Ovary (tissue), 9 donors: ENCODE results near the gene STAG2. TPM values are rescaled to one million over a fixed set of nuclear protein-coding genes. Genes with fewer than 3 reads are reported as not detected.

Experiments
- DNase-seq, 5 donors: peaks; one replicate each; pipeline ENCODE4 v3.0.0-alpha.2; 2019 to 2020
- H3K27ac ChIP-seq, 2 donors: fragments of 200-600 bp; one replicate each; pipeline versions ENCODE4 v1.5.1 to v1.8.0; 2019 to 2022
- H3K27me3 ChIP-seq: fragments of 200-600 bp; one replicate; pipeline ENCODE4 v1.8.0; 2022
- H3K36me3 ChIP-seq: fragments of 200-600 bp; sonication (generic); one replicate; pipeline ENCODE4 v1.5.1; 2019
- H3K4me1 ChIP-seq: one replicate; pipeline ENCODE4 v1.8.1; 2013; ENCODE audit warnings: mild to moderate bottlenecking, moderate library complexity; ENCODE audit not compliant: insufficient read depth
- H3K4me3 ChIP-seq: fragments of 200-600 bp; sonication (generic); one replicate; pipeline ENCODE4 v1.5.1; 2017
- H3K9me3 ChIP-seq, 2 donors: fragments of 200-600 bp in 1 of 2; sonication (generic) in 1 of 2; one replicate each; pipeline versions ENCODE4 v1.5.1 to v1.8.1; 2013 to 2019; ENCODE audit warnings: mild to moderate bottlenecking in 1 of 2, moderate library complexity in 1 of 2
- CTCF ChIP-seq, 3 donors: fragments of 450-650 bp in 2 of 3; fragments of 200-600 bp in 1 of 3; IDR thresholded peaks; one replicate each; pipeline versions ENCODE4 v1.5.1 to v1.8.0; 2016 to 2022; ENCODE audit warnings: antibody characterized with exemption in 3 of 3, mild to moderate bottlenecking in 1 of 3
- EP300 ChIP-seq: sonication (generic); formaldehyde crosslinking; IDR thresholded peaks from one replicate; pipeline ENCODE4 v1.6.1; 2017; ENCODE audit warnings: antibody characterized with exemption
- POLR2A ChIP-seq: fragments of 450-650 bp; IDR thresholded peaks from one replicate; pipeline ENCODE4 v1.6.1; 2017; ENCODE audit warnings: antibody characterized with exemption, mild to moderate bottlenecking, moderate library complexity
- WGBS, 3 donors: extraction: QIAGEN DNeasy Blood & Tissue Kit in 1 of 3; methylation state at CpG; one replicate each; pipeline versions ENCODE4 v1.1.5 to v1.1.7; 2013 to 2017; 5-methylcytosine and 5-hydroxymethylcytosine counted together
- intact Hi-C, 4 donors: fragments of 100-400 bp; cut with DNase I; formaldehyde crosslinking; loops; one replicate each; pipeline versions ENCODE4 v1.11.0 to v1.15.1; 2022 to 2023
- polyA plus RNA-seq, 2 donors: library from polyadenylated mRNA; stranded (reverse); fragments of 200-250 nt in 1 of 2; fragments of 350-450 nt in 1 of 2; fragmentation: Illumina TruSeq in 1 of 2; extraction: RNeasy Lipid Tissue Mini Kit (QIAGEN cat#74804) in 1 of 2; gene quantifications; one replicate each; pipeline ENCODE4 v1.2.3, GENCODE V29; 2013 to 2014
- total RNA-seq, 7 donors: library from RNA; depleted of rRNA in 2 of 7; stranded (reverse); fragments of >200 nt in 2 of 7; fragmentation: NEBNext Ultra II Directional in 3 of 7; extraction: Animal tissue kit (Norgen Biotek cat#: 25700) in 3 of 7; gene quantifications; one replicate each; pipeline versions ENCODE4 v1.1.0 to v1.2.4, GENCODE V29; 2016 to 2023
- donor health status: DM: no; HTN: no; CAD: no; lungs with moderate emphysema.
- donor health status: DM: no; HTN: no; CAD: no.
- donor health status: Bipolar disorder and iron deficiency.
- donor health status: DM: yes; HTN: yes; CAD: no.
- donor health status: DM: no; HTN: no; CAD: no.
- donor health status: DM: yes; HTN: yes; CAD: no.

Gene STAG2
- total and polyA plus RNA-seq, 9 donors = 35.1 to 135 (median 83.1) TPM

- no peak for DNase-seq
- Histone ChIP-seq H3K4me3 (no peak overlapping the region), H3K27me3 (no peaks in the 10 kb centered on the region), H3K27ac (no peak overlapping the region), H3K4me1 (peaks cover 4% of the 10 kb centered on the region), H3K9me3 (no peaks in the 10 kb centered on the region), H3K36me3 (no peaks in the 10 kb centered on the region)
- 52 to 58% (median 57%) methylated on average over 1 of the region's 1 CpG for WGBS, 3 donors
- intact Hi-C loops = no loop called here
- TF ChIP-seq POLR2A (no peak), CTCF (IDR thresholded peaks at IDR 0.05) (no peak), EP300 (no peak)
These were observed 27.1 kb downstream of the STAG2 start for GRCh38 chrX:123988423-123989111.

DNA sequence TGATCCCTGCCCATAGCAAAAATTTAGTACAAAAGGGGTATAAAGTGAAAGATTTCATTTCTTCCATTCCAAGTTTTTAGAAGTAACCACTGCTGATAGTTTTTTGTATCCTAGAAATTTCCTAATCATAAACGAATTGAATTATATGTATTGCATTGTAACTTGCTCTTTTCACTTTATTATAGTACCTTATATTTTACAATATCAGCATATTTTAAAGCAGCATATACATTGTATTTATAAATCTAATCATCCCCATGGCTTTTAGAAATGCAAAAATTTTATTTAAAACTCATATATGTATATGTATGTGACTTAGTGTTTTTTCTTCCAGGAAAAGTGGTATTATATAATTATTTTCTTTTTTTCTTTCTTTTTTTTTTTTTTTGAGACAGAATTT, 27.7 kb downstream of the STAG2 start:
- intact Hi-C loops = no loop called here
- 52 to 71% (median 66%) methylated on average over 1 of the region's 1 CpG for WGBS, 3 donors
- Histone ChIP-seq H3K4me1 (peaks cover 7% of the 10 kb centered on the region), H3K9me3 (no peaks in the 10 kb centered on the region), H3K36me3 (no peaks in the 10 kb centered on the region), H3K27me3 (no peaks in the 10 kb centered on the region), H3K27ac (no peak overlapping the region), H3K4me3 (no peak overlapping the region)
- no peak for DNase-seq
- TF ChIP-seq EP300 (no peak), CTCF (IDR thresholded peaks at IDR 0.05) (no peak)

GRCh38 chrX:123990169-123990568, 28.7 kb downstream of the STAG2 start:
- Histone ChIP-seq H3K4me3 (no peak overlapping the region), H3K9me3 (no peaks in the 10 kb centered on the region), H3K4me1 (peaks cover 5% of the 10 kb centered on the region), H3K27ac (no peak overlapping the region), H3K27me3 (no peaks in the 10 kb centered on the region), H3K36me3 (no peaks in the 10 kb centered on the region)
- intact Hi-C loops = no loop called here
- 82 to 90% (median 88%) methylated on average over 2 of the region's 2 CpGs for WGBS, 3 donors
- no peak for DNase-seq
- TF ChIP-seq EP300 = no peak
- TF ChIP-seq POLR2A = no peak
- TF ChIP-seq CTCF (IDR thresholded peaks at IDR 0.05) = no peak

GRCh38 chrX:123990602-123991001, 29.1 kb downstream of the STAG2 start:
- Histone ChIP-seq H3K27me3 (no peaks in the 10 kb centered on the region), H3K36me3 (no peaks in the 10 kb centered on the region), H3K27ac (no peak overlapping the region), H3K9me3 (no peaks in the 10 kb centered on the region), H3K4me1 (peaks cover 5% of the 10 kb centered on the region), H3K4me3 (no peak overlapping the region)
- no peak for TF ChIP-seq EP300
- no peak for TF ChIP-seq POLR2A
- TF ChIP-seq CTCF (IDR thresholded peaks at IDR 0.05) = no peak
- intact Hi-C loops = no loop called here
- no peak for DNase-seq
- WGBS, 3 donors = 52 to 59% (median 56%) methylated on average over 3 of the region's 3 CpGs
